ENCODE data around the gene ZNF319. TPM values are rescaled to one million over a fixed set of nuclear protein-coding genes. Genes with fewer than 3 reads are reported as not detected.
A peak's percentile ranks its signal among the peaks of the same experiment; 100 is the strongest.

ZNF319 gene
- total RNA-seq, 1 experiment from 2014 or later: 5.5 TPM

DNA sequence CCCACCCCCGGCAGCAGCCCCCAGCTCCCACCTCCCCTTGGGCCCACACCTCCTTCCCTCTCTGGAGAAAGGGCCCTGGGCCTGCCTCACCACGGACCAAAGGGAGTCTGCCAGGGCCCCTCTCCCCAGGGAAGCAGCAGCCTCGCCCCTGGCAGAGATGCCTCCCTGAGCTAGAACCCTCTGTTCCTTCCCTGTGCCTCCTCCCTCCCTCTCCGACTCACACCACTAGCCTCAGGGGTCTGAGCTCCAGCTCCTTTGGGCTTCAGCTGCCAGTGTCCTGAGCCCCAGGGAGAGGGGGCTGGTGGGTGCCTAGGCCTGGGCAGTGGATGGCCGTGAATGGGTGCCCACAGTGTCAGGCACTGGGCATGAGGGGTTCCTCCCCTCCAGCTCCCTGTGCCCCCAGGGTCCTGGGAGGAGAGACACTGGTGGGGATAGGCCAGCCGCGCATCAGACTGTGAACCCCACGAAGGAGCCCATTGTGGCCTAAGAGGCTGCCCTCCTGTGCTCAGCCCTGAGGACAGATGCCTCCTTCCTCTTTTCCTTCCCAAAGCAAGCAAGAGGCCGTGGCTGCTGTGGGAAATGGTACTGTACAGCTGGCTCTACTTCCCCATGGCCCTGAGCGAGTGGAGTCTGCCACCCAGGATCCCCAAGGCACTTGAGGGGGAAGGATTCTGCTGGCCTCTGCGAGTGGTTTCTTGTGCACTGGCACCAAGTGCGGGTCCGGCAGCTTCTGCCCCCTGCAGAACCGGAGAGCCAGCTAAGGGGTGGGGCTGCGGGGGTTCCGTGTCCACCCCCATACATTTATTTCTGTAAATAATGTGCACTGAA is 45.8 kb upstream of the ZNF319 start:
- H3K4me3 Mint-ChIP-seq: no peak overlapping the region
- no peak for DNase-seq (ENCODE audit: low spot score)
- ChIA-PET CTCF (interaction anchor here (1.0 to 4.7 kb wide), 5 partner anchors 12 to 83 kb away, joined by 3 to 36 read pairs (median 5); partner anchors contain the start of gene CFAP20), POLR2A (no interaction called here)
- TF ChIP-seq TEAD1 (CRISPR knock-in tag; IDR thresholded peaks at IDR 0.05): 0 out of 2 replicates have a peak, but pooled peaks have one; percentile 4
- TF ChIP-seq, protein P1, sequence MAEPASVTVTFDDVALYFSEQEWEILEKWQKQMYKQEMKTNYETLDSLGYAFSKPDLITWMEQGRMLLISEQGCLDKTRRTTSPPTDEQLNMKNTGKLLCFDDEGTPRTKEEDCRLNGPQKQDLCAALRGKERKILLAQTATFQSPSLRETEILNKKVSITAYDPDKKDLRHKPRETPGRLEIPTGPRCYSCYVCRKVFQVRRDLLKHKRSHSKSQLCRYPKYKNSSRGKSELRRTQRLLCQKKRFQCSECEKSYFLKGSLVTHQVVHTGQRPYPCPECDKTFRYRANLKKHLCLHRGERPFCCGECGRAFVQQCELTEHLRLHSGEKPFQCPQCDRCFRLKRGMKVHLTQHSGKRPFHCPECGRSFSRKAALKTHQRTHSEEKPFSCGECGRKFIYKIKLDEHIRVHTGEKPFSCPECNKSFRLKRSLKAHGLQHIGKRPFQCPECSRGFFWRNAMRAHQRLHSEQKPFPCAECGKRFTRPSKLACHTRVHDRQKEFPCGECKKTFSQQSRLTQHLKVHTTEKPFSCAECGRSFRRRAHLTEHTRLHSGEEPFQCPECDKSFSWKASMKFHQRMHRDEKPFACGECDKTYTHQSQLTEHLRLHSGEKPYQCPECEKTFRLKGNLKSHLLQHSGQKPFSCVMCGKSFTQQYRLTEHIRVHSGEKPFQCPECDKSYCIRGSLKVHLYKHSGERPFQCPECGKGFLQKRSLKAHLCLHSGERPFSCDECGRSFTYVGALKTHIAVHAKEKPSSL (CRISPR knock-in tag; conservative IDR thresholded peaks at IDR 0.05): no peak
- TF ChIP-seq, protein P2, sequence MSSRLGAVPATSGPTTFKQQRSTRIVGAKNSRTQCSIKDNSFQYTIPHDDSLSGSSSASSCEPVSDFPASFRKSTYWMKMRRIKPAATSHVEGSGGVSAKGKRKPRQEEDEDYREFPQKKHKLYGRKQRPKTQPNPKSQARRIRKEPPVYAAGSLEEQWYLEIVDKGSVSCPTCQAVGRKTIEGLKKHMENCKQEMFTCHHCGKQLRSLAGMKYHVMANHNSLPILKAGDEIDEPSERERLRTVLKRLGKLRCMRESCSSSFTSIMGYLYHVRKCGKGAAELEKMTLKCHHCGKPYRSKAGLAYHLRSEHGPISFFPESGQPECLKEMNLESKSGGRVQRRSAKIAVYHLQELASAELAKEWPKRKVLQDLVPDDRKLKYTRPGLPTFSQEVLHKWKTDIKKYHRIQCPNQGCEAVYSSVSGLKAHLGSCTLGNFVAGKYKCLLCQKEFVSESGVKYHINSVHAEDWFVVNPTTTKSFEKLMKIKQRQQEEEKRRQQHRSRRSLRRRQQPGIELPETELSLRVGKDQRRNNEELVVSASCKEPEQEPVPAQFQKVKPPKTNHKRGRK (CRISPR knock-in tag; IDR thresholded peaks at IDR 0.05; ENCODE audit: borderline replicate concordance): no peak
- ATAC-seq: no peak
- H3K27me3 Mint-ChIP-seq (ENCODE audit: low read depth): no peaks in the 10 kb centered on the region
- H3K27ac Mint-ChIP-seq: no peak overlapping the region
- peaks cover 20% of the 10 kb centered on the region for H3K4me1 Mint-ChIP-seq
- H3K36me3 Mint-ChIP-seq: peaks cover 9% of the 10 kb centered on the region
- H3K9me3 Mint-ChIP-seq: peaks cover 7% of the 10 kb centered on the region

DNA sequence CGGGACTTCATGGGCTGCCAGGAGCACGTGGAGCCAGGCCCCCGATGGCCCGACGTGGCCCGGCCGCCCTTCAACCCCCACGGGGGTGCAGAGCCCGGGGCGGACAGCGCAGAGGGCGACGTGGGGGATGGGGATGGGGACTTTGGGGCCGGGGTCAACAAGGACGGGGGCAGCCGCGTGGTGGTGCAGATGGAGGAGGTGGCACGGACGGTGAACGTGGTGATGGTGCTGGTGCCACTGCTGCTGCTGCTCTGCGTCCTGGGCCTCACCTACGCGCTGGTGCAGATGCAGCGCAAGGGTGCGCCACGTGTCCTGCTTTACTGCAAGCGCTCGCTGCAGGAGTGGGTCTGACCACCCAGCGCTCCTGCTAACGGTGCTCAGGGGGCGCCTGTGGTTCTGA is 44.6 kb upstream of the ZNF319 start:
- no peak overlapping the region for H3K27ac Mint-ChIP-seq

More for the DNA sequence above, 44.6 kb upstream of the ZNF319 start:
- no peaks in the 10 kb centered on the region for H3K9me3 Mint-ChIP-seq
- POLR2A ChIA-PET: no interaction called here
- ATAC-seq (no peak), DNase-seq (ENCODE audit: low spot score) (no peak)
- H3K4me1 Mint-ChIP-seq: peaks cover 20% of the 10 kb centered on the region
- no peak overlapping the region for H3K4me3 Mint-ChIP-seq
- CTCF ChIA-PET: no interaction called here
- peaks cover 14% of the 10 kb centered on the region for H3K36me3 Mint-ChIP-seq
- no peaks in the 10 kb centered on the region for H3K27me3 Mint-ChIP-seq (ENCODE audit: low read depth)
- no peak for TF ChIP-seq NR1H2 (CRISPR knock-in tag; IDR thresholded peaks at IDR 0.05)
- TF ChIP-seq, protein P3, sequence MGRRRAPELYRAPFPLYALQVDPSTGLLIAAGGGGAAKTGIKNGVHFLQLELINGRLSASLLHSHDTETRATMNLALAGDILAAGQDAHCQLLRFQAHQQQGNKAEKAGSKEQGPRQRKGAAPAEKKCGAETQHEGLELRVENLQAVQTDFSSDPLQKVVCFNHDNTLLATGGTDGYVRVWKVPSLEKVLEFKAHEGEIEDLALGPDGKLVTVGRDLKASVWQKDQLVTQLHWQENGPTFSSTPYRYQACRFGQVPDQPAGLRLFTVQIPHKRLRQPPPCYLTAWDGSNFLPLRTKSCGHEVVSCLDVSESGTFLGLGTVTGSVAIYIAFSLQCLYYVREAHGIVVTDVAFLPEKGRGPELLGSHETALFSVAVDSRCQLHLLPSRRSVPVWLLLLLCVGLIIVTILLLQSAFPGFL (CRISPR knock-in tag; IDR thresholded peaks at IDR 0.05; ENCODE audit: borderline replicate concordance): no peak
- no peak for TF ChIP-seq ATF1 (CRISPR knock-in tag; IDR thresholded peaks at IDR 0.05)
- TF ChIP-seq OVOL2 (CRISPR knock-in tag; IDR thresholded peaks at IDR 0.05; ENCODE audit: borderline replicate concordance): no peak
- no peak for TF ChIP-seq ZNF121 (CRISPR knock-in tag; IDR thresholded peaks at IDR 0.05)
- no peak for TF ChIP-seq ZNF219 (CRISPR knock-in tag; IDR thresholded peaks at IDR 0.05; ENCODE audit: borderline replicate concordance)
- no peak for TF ChIP-seq CREM (CRISPR knock-in tag; IDR thresholded peaks at IDR 0.05)
- TF ChIP-seq MYBL2 (CRISPR knock-in tag; IDR thresholded peaks at IDR 0.05): no peak
- TF ChIP-seq FOXJ3 (CRISPR knock-in tag; IDR thresholded peaks at IDR 0.05; ENCODE audit: borderline replicate concordance): no peak
- TF ChIP-seq, protein P4, sequence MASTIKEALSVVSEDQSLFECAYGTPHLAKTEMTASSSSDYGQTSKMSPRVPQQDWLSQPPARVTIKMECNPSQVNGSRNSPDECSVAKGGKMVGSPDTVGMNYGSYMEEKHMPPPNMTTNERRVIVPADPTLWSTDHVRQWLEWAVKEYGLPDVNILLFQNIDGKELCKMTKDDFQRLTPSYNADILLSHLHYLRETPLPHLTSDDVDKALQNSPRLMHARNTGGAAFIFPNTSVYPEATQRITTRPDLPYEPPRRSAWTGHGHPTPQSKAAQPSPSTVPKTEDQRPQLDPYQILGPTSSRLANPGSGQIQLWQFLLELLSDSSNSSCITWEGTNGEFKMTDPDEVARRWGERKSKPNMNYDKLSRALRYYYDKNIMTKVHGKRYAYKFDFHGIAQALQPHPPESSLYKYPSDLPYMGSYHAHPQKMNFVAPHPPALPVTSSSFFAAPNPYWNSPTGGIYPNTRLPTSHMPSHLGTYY (CRISPR knock-in tag; IDR thresholded peaks at IDR 0.05): no peak
- TF ChIP-seq, protein P5, sequence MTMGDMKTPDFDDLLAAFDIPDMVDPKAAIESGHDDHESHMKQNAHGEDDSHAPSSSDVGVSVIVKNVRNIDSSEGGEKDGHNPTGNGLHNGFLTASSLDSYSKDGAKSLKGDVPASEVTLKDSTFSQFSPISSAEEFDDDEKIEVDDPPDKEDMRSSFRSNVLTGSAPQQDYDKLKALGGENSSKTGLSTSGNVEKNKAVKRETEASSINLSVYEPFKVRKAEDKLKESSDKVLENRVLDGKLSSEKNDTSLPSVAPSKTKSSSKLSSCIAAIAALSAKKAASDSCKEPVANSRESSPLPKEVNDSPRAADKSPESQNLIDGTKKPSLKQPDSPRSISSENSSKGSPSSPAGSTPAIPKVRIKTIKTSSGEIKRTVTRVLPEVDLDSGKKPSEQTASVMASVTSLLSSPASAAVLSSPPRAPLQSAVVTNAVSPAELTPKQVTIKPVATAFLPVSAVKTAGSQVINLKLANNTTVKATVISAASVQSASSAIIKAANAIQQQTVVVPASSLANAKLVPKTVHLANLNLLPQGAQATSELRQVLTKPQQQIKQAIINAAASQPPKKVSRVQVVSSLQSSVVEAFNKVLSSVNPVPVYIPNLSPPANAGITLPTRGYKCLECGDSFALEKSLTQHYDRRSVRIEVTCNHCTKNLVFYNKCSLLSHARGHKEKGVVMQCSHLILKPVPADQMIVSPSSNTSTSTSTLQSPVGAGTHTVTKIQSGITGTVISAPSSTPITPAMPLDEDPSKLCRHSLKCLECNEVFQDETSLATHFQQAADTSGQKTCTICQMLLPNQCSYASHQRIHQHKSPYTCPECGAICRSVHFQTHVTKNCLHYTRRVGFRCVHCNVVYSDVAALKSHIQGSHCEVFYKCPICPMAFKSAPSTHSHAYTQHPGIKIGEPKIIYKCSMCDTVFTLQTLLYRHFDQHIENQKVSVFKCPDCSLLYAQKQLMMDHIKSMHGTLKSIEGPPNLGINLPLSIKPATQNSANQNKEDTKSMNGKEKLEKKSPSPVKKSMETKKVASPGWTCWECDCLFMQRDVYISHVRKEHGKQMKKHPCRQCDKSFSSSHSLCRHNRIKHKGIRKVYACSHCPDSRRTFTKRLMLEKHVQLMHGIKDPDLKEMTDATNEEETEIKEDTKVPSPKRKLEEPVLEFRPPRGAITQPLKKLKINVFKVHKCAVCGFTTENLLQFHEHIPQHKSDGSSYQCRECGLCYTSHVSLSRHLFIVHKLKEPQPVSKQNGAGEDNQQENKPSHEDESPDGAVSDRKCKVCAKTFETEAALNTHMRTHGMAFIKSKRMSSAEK (CRISPR knock-in tag; IDR thresholded peaks at IDR 0.05; ENCODE audit: borderline replicate concordance): no peak
- no peak for TF ChIP-seq ZBTB21 (CRISPR knock-in tag; IDR thresholded peaks at IDR 0.05; ENCODE audit: borderline replicate concordance)
